ENCODE measurements around the gene MAGEA1.
"Not testable (repeated sequence)": the region's sequence is repeated elsewhere in the genome, so short reads cannot be mapped to it uniquely, and the experiment has no call there.

MAGEA1 gene

GRCh38 chrX:153179131-153179530 lies at the start of gene MAGEA1:
Gene MAGEA1 (plus strand): TSS chrX:153179284. CDS start chrX:153182390, 3,106 bp downstream.
- DNase-seq: no peak

GRCh38 chrX:153132924-153133323 lies 46.2 kb upstream of the MAGEA1 start:
- DNase-seq: not testable (repeated sequence)

GRCh38 chrX:153139074-153139473 lies 40.0 kb upstream of the MAGEA1 start:
- not testable (repeated sequence) for DNase-seq

- not testable (repeated sequence) for DNase-seq
Observed at GRCh38 chrX:153146288-153146687, 32.8 kb upstream of the MAGEA1 start.

- no peak for DNase-seq
Observed at GRCh38 chrX:153153516-153153915, 25.6 kb upstream of the MAGEA1 start.

- DNase-seq: no peak
Observed at GRCh38 chrX:153157450-153157849, 21.6 kb upstream of the MAGEA1 start.

- DNase-seq: no peak
Observed at GRCh38 chrX:153158319-153158718, 20.8 kb upstream of the MAGEA1 start.

GRCh38 chrX:153161952-153162351 lies 17.1 kb upstream of the MAGEA1 start:
- no peak for DNase-seq

GRCh38 chrX:153164733-153165132 lies 14.4 kb upstream of the MAGEA1 start:
- DNase-seq: no peak

GRCh38 chrX:153168423-153168822 lies 10.7 kb upstream of the MAGEA1 start:
- DNase-seq: not testable (repeated sequence)

- no peak for DNase-seq
Observed at GRCh38 chrX:153181822-153182221, 2.7 kb downstream of the MAGEA1 start.

- DNase-seq: no peak
Observed at GRCh38 chrX:153184787-153185186, 5.7 kb downstream of the MAGEA1 start.

GRCh38 chrX:153190381-153190780 lies 11.3 kb downstream of the MAGEA1 start:
- DNase-seq: no peak

- DNase-seq: no peak
Observed at GRCh38 chrX:153200462-153200861, 21.4 kb downstream of the MAGEA1 start.

- DNase-seq: no peak
Observed at GRCh38 chrX:153206425-153207046, 27.5 kb downstream of the MAGEA1 start.

- no peak for DNase-seq
Observed at GRCh38 chrX:153209347-153209746, 30.3 kb downstream of the MAGEA1 start.

GRCh38 chrX:153214934-153215333 lies 35.9 kb downstream of the MAGEA1 start:
- no peak for DNase-seq

GRCh38 chrX:153216926-153217325 lies 37.8 kb downstream of the MAGEA1 start:
- DNase-seq: no peak

GRCh38 chrX:153225438-153226098 lies 46.5 kb downstream of the MAGEA1 start:
- no peak for DNase-seq

- DNase-seq: no peak
Observed at GRCh38 chrX:153226344-153227185, 47.5 kb downstream of the MAGEA1 start.
